K562 (cell line): ENCODE results near the gene MOB4. TPM values are rescaled to one million over a fixed set of nuclear protein-coding genes. Genes with fewer than 3 reads are reported as not detected.

ENCODE experiments used
- ARID2 ChIP-seq: fragments of 450-650 bp; IDR thresholded peaks from 2 replicates; pipeline ENCODE4 v1.6.1; 2017; ENCODE audit warnings: antibody characterized with exemption, mild to moderate bottlenecking
- CCNT2 ChIP-seq: IDR thresholded peaks from 2 replicates; pipeline ENCODE4 v1.6.1; 2011; ENCODE audit warnings: borderline replicate concordance, low read depth, mild to moderate bottlenecking, moderate library complexity, mixed read lengths, low read length; ENCODE audit not compliant: insufficient read length; ENCODE audit errors: extremely low read depth
- GTF2A2 ChIP-seq: IDR thresholded peaks from 2 replicates; pipeline ENCODE4 v1.6.1; 2016; ENCODE audit warnings: mild to moderate bottlenecking, missing genetic modification characterization, missing compliant biosample characterization
- HNRNPL ChIP-seq: fragments of 200-400 bp; formaldehyde crosslinking; IDR thresholded peaks from 2 replicates; pipeline ENCODE4 v1.6.1; 2017; ENCODE audit warnings: low read depth, mild to moderate bottlenecking, low read length
- HNRNPLL ChIP-seq: fragments of 200-400 bp; formaldehyde crosslinking; IDR thresholded peaks from 2 replicates; pipeline ENCODE4 v1.6.1; 2017; ENCODE audit warnings: low read length, low read depth, mild to moderate bottlenecking; ENCODE audit not compliant: poor library complexity, severe bottlenecking
- HNRNPUL1 ChIP-seq: fragments of 200-400 bp; formaldehyde crosslinking; IDR thresholded peaks from 2 replicates; pipeline ENCODE4 v1.6.1; 2017; ENCODE audit warnings: low read length
- IRF2 ChIP-seq: sonication (generic); formaldehyde crosslinking; IDR thresholded peaks from 2 replicates; pipeline ENCODE4 v1.8.1; 2022; ENCODE audit warnings: mild to moderate bottlenecking, missing genetic modification reagents
- MEIS2 ChIP-seq: fragments of 450-650 bp; IDR thresholded peaks from 2 replicates; pipeline ENCODE4 v1.6.1; 2014; ENCODE audit warnings: mild to moderate bottlenecking; ENCODE audit not compliant: partially characterized antibody
- NELFE ChIP-seq: IDR thresholded peaks from 2 replicates; pipeline ENCODE4 v1.6.1; 2011; ENCODE audit warnings: mild to moderate bottlenecking; ENCODE audit not compliant: insufficient read depth, insufficient read length
- SP1 ChIP-seq: sonication (generic); formaldehyde crosslinking; IDR thresholded peaks from 2 replicates; pipeline ENCODE4 v1.8.1; 2022; ENCODE audit warnings: mild to moderate bottlenecking, missing genetic modification reagents
- SREBF2 ChIP-seq: sonication (generic); formaldehyde crosslinking; IDR thresholded peaks from 2 replicates; pipeline ENCODE4 v1.4.0; 2020; ENCODE audit warnings: mild to moderate bottlenecking, missing genetic modification reagents
- TAL1 ChIP-seq: fragments of 450-650 bp; IDR thresholded peaks from 2 replicates; pipeline ENCODE4 v1.6.1; 2016; ENCODE audit warnings: mild to moderate bottlenecking
- TBP ChIP-seq: optimal IDR thresholded peaks from 2 replicates; pipeline ENCODE3; 2011; ENCODE audit warnings: low read depth, low read length, improper control_type of control experiment
- TEAD1 ChIP-seq, 2 experiments: fragments of 450-650 bp in 1 of 2; sonication (generic) in 1 of 2; formaldehyde crosslinking; IDR thresholded peaks; 2 replicates each; pipeline versions ENCODE4 v1.4.0 to v1.8.0; 2020 to 2022; ENCODE audit warnings: mild to moderate bottlenecking in 2 of 2, missing genetic modification reagents in 1 of 2
- TGIF2 ChIP-seq: sonication (generic); formaldehyde crosslinking; IDR thresholded peaks from 2 replicates; pipeline ENCODE4 v1.8.1; 2022; ENCODE audit warnings: mild to moderate bottlenecking, missing genetic modification reagents, moderate library complexity
- ZNF41 ChIP-seq: fragments of 250-450 bp; sonication (Bioruptor Pico); conservative IDR thresholded peaks from 2 replicates; pipeline ENCODE4 v1.4.0; 2020; ENCODE audit warnings: mild to moderate bottlenecking
- polyA plus RNA-seq, 8 experiments: library from polyadenylated mRNA; depleted of rRNA in 4 of 8; stranded (reverse) in 5 of 8; unstranded in 3 of 8; fragments of >200 nt; fragmentation: Nextera tagmentation in 2 of 8; fragmentation: Illumina TruSeq in 1 of 8; extraction: Ambion mirVana in 2 of 8; extraction: Trizol in 1 of 8; gene quantifications; 2 replicates each; pipeline versions ENCODE4 v1.2.1 to v1.2.3, GENCODE V29; 2011 to 2014; ENCODE audit warnings: inconsistent platforms in 1 of 8, missing spikeins in 1 of 8
- total RNA-seq, 7 experiments: library from RNA; depleted of rRNA in 6 of 7; stranded (reverse); fragments of >200 nt in 6 of 7; fragmentation: Illumina TruSeq in 2 of 7; extraction: Trizol in 2 of 7; gene quantifications; 2 replicates each; pipeline versions ENCODE4 v1.2.1 to v1.2.3, GENCODE V29; 2011 to 2021; ENCODE audit warnings: low replicate concordance in 1 of 7
- TF ChIP-seq, protein P1 (sequence below): sonication (generic); formaldehyde crosslinking; IDR thresholded peaks from 2 replicates; pipeline ENCODE4 v1.8.0; 2023; ENCODE audit warnings: mild to moderate bottlenecking, missing genetic modification reagents
- TF ChIP-seq, protein P2 (sequence below): sonication (generic); formaldehyde crosslinking; IDR thresholded peaks from 2 replicates; pipeline ENCODE4 v1.8.0; 2022; ENCODE audit warnings: mild to moderate bottlenecking, missing genetic modification reagents
- TF ChIP-seq, protein P3 (sequence below): sonication (generic); formaldehyde crosslinking; IDR thresholded peaks from 2 replicates; pipeline ENCODE4 v1.8.0; 2022; ENCODE audit warnings: mild to moderate bottlenecking, missing genetic modification reagents, borderline replicate concordance
- TF ChIP-seq, protein P4 (sequence below): fragments of 450-650 bp; formaldehyde crosslinking; IDR thresholded peaks from 2 replicates; pipeline ENCODE4 v1.4.0; 2022; ENCODE audit warnings: missing genetic modification characterization

The MOB4 gene
- total and polyA plus RNA-seq, 9 of the 15 experiments (the other 6 are each of a cell fraction or from before 2014, with no cell fraction given), result 13.5 to 30.8 (median 22.2) TPM

DNA sequence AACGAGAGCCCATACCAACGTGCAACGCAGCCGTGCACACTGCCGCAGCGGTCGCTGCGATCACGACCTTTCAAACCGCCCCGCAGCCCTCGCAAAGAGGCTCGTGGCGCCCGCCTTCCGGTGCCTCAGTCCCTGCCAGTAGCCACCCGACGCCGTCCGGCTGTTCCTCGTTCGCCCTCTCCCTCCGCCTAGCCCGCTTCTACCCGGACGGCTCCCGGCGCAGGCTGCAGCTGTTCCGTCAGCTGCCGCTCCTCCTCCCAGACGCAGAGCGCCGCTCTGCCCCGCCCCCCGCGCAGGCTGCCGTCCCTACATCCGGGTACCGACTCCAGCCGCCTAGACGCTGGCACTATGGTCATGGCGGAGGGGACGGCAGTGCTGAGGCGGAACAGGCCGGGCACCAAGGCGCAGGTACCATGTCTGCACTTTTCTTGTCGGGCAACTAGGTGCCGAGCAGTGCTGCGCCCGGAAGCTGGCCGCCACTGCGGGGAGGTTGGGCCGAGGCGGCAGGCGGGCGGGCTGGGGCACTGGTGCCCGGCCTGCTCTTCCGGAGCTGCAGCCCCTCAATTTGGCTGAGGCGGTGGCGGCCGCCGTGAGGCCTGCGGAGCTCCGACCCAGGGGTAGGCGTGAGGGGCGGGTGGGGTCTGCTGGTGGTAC lies at the start of gene MOB4 (continued):
- TF ChIP-seq, protein P1, sequence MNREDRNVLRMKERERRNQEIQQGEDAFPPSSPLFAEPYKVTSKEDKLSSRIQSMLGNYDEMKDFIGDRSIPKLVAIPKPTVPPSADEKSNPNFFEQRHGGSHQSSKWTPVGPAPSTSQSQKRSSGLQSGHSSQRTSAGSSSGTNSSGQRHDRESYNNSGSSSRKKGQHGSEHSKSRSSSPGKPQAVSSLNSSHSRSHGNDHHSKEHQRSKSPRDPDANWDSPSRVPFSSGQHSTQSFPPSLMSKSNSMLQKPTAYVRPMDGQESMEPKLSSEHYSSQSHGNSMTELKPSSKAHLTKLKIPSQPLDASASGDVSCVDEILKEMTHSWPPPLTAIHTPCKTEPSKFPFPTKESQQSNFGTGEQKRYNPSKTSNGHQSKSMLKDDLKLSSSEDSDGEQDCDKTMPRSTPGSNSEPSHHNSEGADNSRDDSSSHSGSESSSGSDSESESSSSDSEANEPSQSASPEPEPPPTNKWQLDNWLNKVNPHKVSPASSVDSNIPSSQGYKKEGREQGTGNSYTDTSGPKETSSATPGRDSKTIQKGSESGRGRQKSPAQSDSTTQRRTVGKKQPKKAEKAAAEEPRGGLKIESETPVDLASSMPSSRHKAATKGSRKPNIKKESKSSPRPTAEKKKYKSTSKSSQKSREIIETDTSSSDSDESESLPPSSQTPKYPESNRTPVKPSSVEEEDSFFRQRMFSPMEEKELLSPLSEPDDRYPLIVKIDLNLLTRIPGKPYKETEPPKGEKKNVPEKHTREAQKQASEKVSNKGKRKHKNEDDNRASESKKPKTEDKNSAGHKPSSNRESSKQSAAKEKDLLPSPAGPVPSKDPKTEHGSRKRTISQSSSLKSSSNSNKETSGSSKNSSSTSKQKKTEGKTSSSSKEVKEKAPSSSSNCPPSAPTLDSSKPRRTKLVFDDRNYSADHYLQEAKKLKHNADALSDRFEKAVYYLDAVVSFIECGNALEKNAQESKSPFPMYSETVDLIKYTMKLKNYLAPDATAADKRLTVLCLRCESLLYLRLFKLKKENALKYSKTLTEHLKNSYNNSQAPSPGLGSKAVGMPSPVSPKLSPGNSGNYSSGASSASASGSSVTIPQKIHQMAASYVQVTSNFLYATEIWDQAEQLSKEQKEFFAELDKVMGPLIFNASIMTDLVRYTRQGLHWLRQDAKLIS (CRISPR knock-in tag), result peak; percentile 48; the same call in 1 of the 2 replicates
- TF ChIP-seq ZNF41, result no peak
- TF ChIP-seq TBP, result peak; percentile 79
- TF ChIP-seq HNRNPL, result no peak
- no peak for TF ChIP-seq TAL1
- TF ChIP-seq, protein P2, sequence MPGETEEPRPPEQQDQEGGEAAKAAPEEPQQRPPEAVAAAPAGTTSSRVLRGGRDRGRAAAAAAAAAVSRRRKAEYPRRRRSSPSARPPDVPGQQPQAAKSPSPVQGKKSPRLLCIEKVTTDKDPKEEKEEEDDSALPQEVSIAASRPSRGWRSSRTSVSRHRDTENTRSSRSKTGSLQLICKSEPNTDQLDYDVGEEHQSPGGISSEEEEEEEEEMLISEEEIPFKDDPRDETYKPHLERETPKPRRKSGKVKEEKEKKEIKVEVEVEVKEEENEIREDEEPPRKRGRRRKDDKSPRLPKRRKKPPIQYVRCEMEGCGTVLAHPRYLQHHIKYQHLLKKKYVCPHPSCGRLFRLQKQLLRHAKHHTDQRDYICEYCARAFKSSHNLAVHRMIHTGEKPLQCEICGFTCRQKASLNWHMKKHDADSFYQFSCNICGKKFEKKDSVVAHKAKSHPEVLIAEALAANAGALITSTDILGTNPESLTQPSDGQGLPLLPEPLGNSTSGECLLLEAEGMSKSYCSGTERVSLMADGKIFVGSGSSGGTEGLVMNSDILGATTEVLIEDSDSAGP, result no peak
- peak; percentile 80 for TF ChIP-seq HNRNPLL
- no peak for TF ChIP-seq NELFE
- TF ChIP-seq TEAD1 (CRISPR knock-in tag; IDR thresholded peaks at IDR 0.05), result no peak; a peak in 1 of 4 replicates
- no peak for TF ChIP-seq SREBF2 (CRISPR knock-in tag)
- TF ChIP-seq TGIF2, result no peak
- TF ChIP-seq ARID2, result no peak
- TF ChIP-seq IRF2 (CRISPR knock-in tag), result no peak
- TF ChIP-seq CCNT2, result peak; percentile 97
- TF ChIP-seq SP1 (CRISPR knock-in tag), result peak; percentile 97
- TF ChIP-seq HNRNPUL1, result no peak
- TF ChIP-seq, protein P3, sequence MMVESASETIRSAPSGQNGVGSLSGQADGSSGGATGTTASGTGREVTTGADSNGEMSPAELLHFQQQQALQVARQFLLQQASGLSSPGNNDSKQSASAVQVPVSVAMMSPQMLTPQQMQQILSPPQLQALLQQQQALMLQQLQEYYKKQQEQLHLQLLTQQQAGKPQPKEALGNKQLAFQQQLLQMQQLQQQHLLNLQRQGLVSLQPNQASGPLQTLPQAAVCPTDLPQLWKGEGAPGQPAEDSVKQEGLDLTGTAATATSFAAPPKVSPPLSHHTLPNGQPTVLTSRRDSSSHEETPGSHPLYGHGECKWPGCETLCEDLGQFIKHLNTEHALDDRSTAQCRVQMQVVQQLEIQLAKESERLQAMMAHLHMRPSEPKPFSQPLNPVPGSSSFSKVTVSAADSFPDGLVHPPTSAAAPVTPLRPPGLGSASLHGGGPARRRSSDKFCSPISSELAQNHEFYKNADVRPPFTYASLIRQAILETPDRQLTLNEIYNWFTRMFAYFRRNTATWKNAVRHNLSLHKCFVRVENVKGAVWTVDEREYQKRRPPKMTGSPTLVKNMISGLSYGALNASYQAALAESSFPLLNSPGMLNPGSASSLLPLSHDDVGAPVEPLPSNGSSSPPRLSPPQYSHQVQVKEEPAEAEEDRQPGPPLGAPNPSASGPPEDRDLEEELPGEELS, result 0 out of 2 replicates have a peak, but pooled peaks have one; percentile 47
- TF ChIP-seq, protein P4, sequence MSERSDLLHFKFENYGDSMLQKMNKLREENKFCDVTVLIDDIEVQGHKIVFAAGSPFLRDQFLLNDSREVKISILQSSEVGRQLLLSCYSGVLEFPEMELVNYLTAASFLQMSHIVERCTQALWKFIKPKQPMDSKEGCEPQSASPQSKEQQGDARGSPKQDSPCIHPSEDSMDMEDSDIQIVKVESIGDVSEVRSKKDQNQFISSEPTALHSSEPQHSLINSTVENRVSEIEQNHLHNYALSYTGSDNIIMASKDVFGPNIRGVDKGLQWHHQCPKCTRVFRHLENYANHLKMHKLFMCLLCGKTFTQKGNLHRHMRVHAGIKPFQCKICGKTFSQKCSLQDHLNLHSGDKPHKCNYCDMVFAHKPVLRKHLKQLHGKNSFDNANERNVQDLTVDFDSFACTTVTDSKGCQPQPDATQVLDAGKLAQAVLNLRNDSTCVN (CRISPR knock-in tag), result no peak
- TF ChIP-seq MEIS2, result peak; percentile 55
- TF ChIP-seq GTF2A2 (tag), result no peak
